ENCODE measurements around the gene PML.
"Not testable (repeated sequence)": the region's sequence is repeated elsewhere in the genome, so short reads cannot be mapped to it uniquely, and the experiment has no call there.

DNA sequence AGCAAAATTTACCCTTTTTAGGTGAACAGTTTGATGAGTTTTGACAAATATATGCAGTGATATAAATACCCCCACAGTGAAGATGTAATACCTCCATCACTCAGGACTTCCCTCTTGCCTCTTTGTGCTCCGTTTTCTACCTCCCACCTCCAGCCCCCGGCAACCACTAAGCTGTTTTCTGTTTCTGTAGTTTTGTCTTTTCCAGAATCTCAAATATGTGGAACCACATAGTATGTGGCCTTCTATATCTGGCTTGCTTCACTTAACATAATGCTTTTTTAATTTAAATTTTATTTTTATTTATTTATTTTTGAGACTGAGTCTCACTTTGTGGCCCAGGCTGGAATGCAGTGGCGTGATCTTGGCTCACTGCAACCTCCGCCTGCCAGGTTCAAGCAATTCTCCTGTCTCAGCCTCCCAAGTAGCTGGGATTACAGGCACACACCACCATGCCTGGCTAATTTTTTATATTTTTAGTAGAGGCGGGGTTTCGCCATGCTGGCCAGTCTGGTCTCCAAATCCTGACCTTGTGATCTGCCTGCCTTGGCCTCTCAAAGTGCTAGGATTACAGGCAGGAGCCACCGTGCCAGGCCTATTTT is 33.9 kb upstream of the PML start:
- not testable (repeated sequence) for TF ChIP-seq CTCF (conservative IDR thresholded peaks at IDR 0.05; ENCODE audit: low read length); EZH2phosphoT487 (IDR thresholded peaks at IDR 0.05; ENCODE audit: borderline replicate concordance)

Measured in Loucy (cell line).